A673 (cell line): ENCODE results near the gene LDHB. TPM values are rescaled to one million over a fixed set of nuclear protein-coding genes. Genes with fewer than 3 reads are reported as not detected.

Experiments used
- BruUV-seq: library from RNA; stranded (reverse); fragments of 400-500 nt; replicated peaks from 2 replicates; lab custom pipeline; 2021; lab: Mats Ljungman, UMichigan
- CTCF ChIA-PET: fragments of 300-600 bp; sonication (Branson Sonifier 250); formaldehyde crosslinking; loops from one replicate; lab custom pipeline; 2022; ENCODE audit warnings: antibody characterized with exemption; lab: Charles Lee
- POLR2A ChIA-PET: fragments of 300-600 bp; sonication (Branson Sonifier 250); formaldehyde crosslinking; loops from one replicate; lab custom pipeline; 2022; ENCODE audit warnings: antibody characterized with exemption; ENCODE audit not compliant: low non-redundant PET; lab: Charles Lee
- DNase-seq: peaks from one replicate; pipeline ENCODE4 v3.0.0-alpha.2; 2015; ENCODE audit warnings: low spot score
- H3K27ac ChIP-seq: fragments of 200-600 bp; sonication (generic); 2 replicates; pipeline ENCODE4 v1.5.1; 2016; ENCODE audit warnings: mixed run types, low read depth, mild to moderate bottlenecking, mixed read lengths, antibody characterized with exemption, low read length; ENCODE audit not compliant: poor library complexity, severe bottlenecking
- H3K27me3 ChIP-seq: fragments of 200-600 bp; sonication (generic); replicated peaks from 2 replicates; pipeline ENCODE4 v1.6.1; 2017; ENCODE audit warnings: mixed run types, low read depth, mild to moderate bottlenecking, mixed read lengths, antibody characterized with exemption, low read length; ENCODE audit not compliant: insufficient read depth, poor library complexity
- H3K36me3 ChIP-seq: fragments of 200-600 bp; sonication (generic); 2 replicates; pipeline ENCODE4 v1.6.1; 2016; ENCODE audit warnings: mixed run types, mild to moderate bottlenecking, mixed read lengths, antibody characterized with exemption, low read length; ENCODE audit not compliant: insufficient read depth, poor library complexity, severe bottlenecking
- H3K4me1 ChIP-seq: fragments of 200-600 bp; sonication (generic); 2 replicates; pipeline ENCODE4 v1.6.1; 2017; ENCODE audit warnings: mixed run types, mild to moderate bottlenecking, mixed read lengths, antibody characterized with exemption, low read length; ENCODE audit not compliant: insufficient read depth, poor library complexity, severe bottlenecking
- H3K4me3 ChIP-seq: fragments of 200-600 bp; sonication (generic); 2 replicates; pipeline ENCODE4 v1.5.1; 2016; ENCODE audit warnings: low read depth, mixed run types, mild to moderate bottlenecking, mixed read lengths, low read length; ENCODE audit not compliant: poor library complexity, severe bottlenecking
- H3K9me3 ChIP-seq: fragments of 200-600 bp; sonication (generic); 2 replicates; pipeline ENCODE4 v1.6.1; 2016; ENCODE audit warnings: mixed run types, low read depth, mild to moderate bottlenecking, mixed read lengths, antibody characterized with exemption, low read length; ENCODE audit not compliant: poor library complexity, severe bottlenecking
- EZH2 ChIP-seq: fragments of 200-600 bp; sonication (generic); IDR thresholded peaks from 2 replicates; pipeline ENCODE4 v1.6.1; 2017; ENCODE audit warnings: borderline replicate concordance, low read depth, mild to moderate bottlenecking, mixed read lengths, antibody characterized with exemption, low read length; ENCODE audit not compliant: poor library complexity, severe bottlenecking
- intact Hi-C: fragments of 100-400 bp; cut with micrococcal nuclease; formaldehyde crosslinking; loops from one replicate; pipeline ENCODE4 v1.10.0; 2022; ENCODE audit not compliant: unreplicated experiment
- total RNA-seq: library from RNA; stranded (reverse); gene quantifications from 2 replicates; pipeline ENCODE4 v1.2.3, GENCODE V29; 2021
- TF ChIP-seq, protein P1 (sequence below): fragments of 300-800, 200-600 bp; sonication (generic); conservative IDR thresholded peaks from 2 replicates; pipeline ENCODE4 v1.5.1; 2017; ENCODE audit warnings: low read depth, mild to moderate bottlenecking, antibody characterized with exemption, low read length, moderate library complexity, mixed read lengths

LDHB gene
- total RNA-seq, 1 experiment from 2014 or later = 1,201 TPM

DNA sequence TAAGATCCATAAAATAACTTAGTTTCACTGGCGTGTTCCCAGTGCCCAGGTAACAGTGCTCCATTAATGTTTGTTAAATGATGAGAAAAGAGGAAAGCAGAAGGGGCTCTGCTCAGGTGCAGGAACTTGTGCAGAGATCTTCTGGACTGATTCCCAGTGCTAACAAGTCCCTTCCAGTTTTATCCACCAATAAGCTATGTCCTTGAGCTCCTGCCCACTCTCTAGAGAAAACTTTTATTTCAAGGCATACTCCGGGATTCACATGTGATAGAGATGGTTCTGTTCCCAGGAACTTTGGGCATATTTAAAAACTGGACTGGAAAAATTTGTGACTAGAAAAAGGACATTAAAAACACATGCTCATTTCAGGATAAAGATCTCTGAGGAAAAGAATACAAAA is 54.9 kb downstream of the LDHB start:
- no peaks in the 10 kb centered on the region for H3K9me3 ChIP-seq
- TF ChIP-seq, protein P1, sequence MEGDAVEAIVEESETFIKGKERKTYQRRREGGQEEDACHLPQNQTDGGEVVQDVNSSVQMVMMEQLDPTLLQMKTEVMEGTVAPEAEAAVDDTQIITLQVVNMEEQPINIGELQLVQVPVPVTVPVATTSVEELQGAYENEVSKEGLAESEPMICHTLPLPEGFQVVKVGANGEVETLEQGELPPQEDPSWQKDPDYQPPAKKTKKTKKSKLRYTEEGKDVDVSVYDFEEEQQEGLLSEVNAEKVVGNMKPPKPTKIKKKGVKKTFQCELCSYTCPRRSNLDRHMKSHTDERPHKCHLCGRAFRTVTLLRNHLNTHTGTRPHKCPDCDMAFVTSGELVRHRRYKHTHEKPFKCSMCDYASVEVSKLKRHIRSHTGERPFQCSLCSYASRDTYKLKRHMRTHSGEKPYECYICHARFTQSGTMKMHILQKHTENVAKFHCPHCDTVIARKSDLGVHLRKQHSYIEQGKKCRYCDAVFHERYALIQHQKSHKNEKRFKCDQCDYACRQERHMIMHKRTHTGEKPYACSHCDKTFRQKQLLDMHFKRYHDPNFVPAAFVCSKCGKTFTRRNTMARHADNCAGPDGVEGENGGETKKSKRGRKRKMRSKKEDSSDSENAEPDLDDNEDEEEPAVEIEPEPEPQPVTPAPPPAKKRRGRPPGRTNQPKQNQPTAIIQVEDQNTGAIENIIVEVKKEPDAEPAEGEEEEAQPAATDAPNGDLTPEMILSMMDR = no peak
- no peak for TF ChIP-seq EZH2
- H3K27ac ChIP-seq = no peak overlapping the region
- H3K36me3 ChIP-seq = no peaks in the 10 kb centered on the region
- intact Hi-C loops = no loop called here
- H3K4me3 ChIP-seq = no peak overlapping the region
- CTCF ChIA-PET = no interaction called here
- BruUV-seq = no TSS peak
- peaks cover 53% of the 10 kb centered on the region for H3K27me3 ChIP-seq
- no peaks in the 10 kb centered on the region for H3K4me1 ChIP-seq
- POLR2A ChIA-PET = no interaction called here
- DNase-seq = no peak

GRCh38 chr12:21600196-21600595 is 57.4 kb downstream of the LDHB start:
- no peak overlapping the region for H3K4me3 ChIP-seq
- TF ChIP-seq, protein P1 = no peak
- no peak for TF ChIP-seq EZH2
- H3K9me3 ChIP-seq = no peaks in the 10 kb centered on the region
- ChIA-PET POLR2A (no interaction called here), CTCF (no interaction called here)
- DNase-seq = no peak
- H3K36me3 ChIP-seq = no peaks in the 10 kb centered on the region
- intact Hi-C loops = no loop called here
- no peaks in the 10 kb centered on the region for H3K4me1 ChIP-seq
- no TSS peak for BruUV-seq
- H3K27ac ChIP-seq = no peak overlapping the region
- peaks cover 44% of the 10 kb centered on the region for H3K27me3 ChIP-seq

DNA sequence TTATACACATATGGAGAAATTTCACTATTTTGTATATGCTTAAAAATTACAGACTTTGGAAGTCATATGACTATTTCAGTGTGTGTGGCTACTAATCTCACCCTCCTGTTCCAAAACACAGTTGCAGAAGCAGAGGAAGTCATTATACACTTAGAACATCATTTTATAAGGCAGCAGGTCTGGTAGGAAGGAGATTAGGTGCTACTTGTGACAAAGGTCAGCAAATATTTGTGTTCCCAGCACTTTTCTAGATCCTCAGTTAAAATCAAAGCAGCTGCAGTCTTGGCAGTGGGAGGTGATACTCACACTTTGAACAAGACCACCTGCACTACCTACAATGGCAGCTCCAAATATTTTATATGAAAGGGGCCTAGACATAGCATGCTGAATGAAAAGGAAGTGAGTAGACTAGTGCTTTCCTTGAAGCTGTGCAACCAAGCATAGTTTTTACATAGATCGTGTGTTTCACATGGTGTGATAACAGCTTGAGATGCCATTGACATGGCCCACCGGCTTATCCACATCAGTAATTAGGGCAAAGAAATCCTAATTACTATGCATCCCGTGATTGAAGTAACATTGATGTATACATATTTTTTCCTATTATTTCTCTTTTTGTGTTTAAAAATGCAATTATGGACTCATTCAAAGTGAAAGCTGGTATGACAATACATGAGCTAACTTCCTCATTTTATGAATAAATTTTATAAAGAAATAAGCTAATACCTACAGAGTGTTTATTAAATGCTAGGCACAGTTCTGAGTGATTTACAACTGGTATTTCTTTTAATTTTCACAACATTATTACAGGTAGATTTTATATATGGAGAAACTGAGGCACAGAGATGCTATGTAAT is 58.3 kb downstream of the LDHB start:
- CTCF ChIA-PET = no interaction called here
- intact Hi-C loops = no loop called here
- BruUV-seq = no TSS peak

More for the DNA sequence above, 58.3 kb downstream of the LDHB start:
- Histone ChIP-seq H3K36me3 (no peaks in the 10 kb centered on the region), H3K4me1 (no peaks in the 10 kb centered on the region), H3K4me3 (no peak overlapping the region), H3K27me3 (peaks cover 35% of the 10 kb centered on the region), H3K9me3 (no peaks in the 10 kb centered on the region), H3K27ac (no peak overlapping the region)
- TF ChIP-seq, protein P1 = no peak
- no peak for TF ChIP-seq EZH2
- no peak for DNase-seq
- POLR2A ChIA-PET = no interaction called here
